ENCODE data around the gene BCO1. TPM values are rescaled to one million over a fixed set of nuclear protein-coding genes. Genes with fewer than 3 reads are reported as not detected.

BCO1 gene
- total and polyA plus RNA-seq, 4 donors = 0.11 to 0.50 (median 0.29) TPM

- Histone ChIP-seq H3K36me3 (ENCODE audit: control insufficient read depth in 4 of 4, insufficient read depth in 3 of 4, low read depth in 1 of 4, low read length in 3 of 4) (no peaks in the 10 kb centered on the region), H3K27ac (ENCODE audit: low read depth in 1 of 2, low read length in 2 of 2) (no peak overlapping the region), H3K9me3 (ENCODE audit: control insufficient read depth in 4 of 4, low read length in 3 of 4) (no peaks in the 10 kb centered on the region), H3K4me3 (ENCODE audit: low read depth in 1 of 3, low read length in 3 of 3) (no peak overlapping the region), H3K27me3 (ENCODE audit: control insufficient read depth in 4 of 4, insufficient read depth in 4 of 4, low read length in 3 of 4) (no peaks in the 10 kb centered on the region), H3K9ac (ENCODE audit: low read depth in 1 of 2, low read length in 2 of 2) (no peak overlapping the region), H3K4me1 (ENCODE audit: control insufficient read depth in 4 of 4, insufficient read depth in 4 of 4, low read length in 3 of 4) (no peaks in the 10 kb centered on the region)
- TF ChIP-seq TAF1 (conservative IDR thresholded peaks at IDR 0.05) (no peak), YY1 (IDR thresholded peaks at IDR 0.05) (no peak), MAX (IDR thresholded peaks at IDR 0.05) (no peak), JUND (IDR thresholded peaks at IDR 0.05) (no peak), HNF4G (IDR thresholded peaks at IDR 0.05) (no peak), ZBTB33 (IDR thresholded peaks at IDR 0.05) (no peak), HNF4A (conservative IDR thresholded peaks at IDR 0.05) (no peak), ATF3 (IDR thresholded peaks at IDR 0.05) (no peak), RXRA (IDR thresholded peaks at IDR 0.05) (no peak), RAD21 (IDR thresholded peaks at IDR 0.05) (no peak), CTCF (IDR thresholded peaks at IDR 0.05; ENCODE audit: low read depth, low read length, missing input control) (no peak), FOXA1 (IDR thresholded peaks at IDR 0.05) (no peak), SP1 (IDR thresholded peaks at IDR 0.05) (no peak), REST (IDR thresholded peaks at IDR 0.05) (no peak), FOXA2 (IDR thresholded peaks at IDR 0.05) (no peak), NR2F2 (IDR thresholded peaks at IDR 0.05) (no peak)
- no peak for DNase-seq (ENCODE audit: low spot score)
- 95% methylated on average over 5 of the region's 5 CpGs for WGBS
Measured at GRCh38 chr16:81254922-81255526, 16.5 kb downstream of the BCO1 start.

- Histone ChIP-seq H3K9me3 (ENCODE audit: control insufficient read depth in 4 of 4, low read length in 3 of 4) (no peaks in the 10 kb centered on the region), H3K36me3 (ENCODE audit: control insufficient read depth in 4 of 4, insufficient read depth in 3 of 4, low read depth in 1 of 4, low read length in 3 of 4) (no peaks in the 10 kb centered on the region), H3K4me3 (ENCODE audit: low read depth in 1 of 3, low read length in 3 of 3) (no peak overlapping the region), H3K27ac (ENCODE audit: low read depth in 1 of 2, low read length in 2 of 2) (no peak overlapping the region), H3K27me3 (ENCODE audit: control insufficient read depth in 4 of 4, insufficient read depth in 4 of 4, low read length in 3 of 4) (no peaks in the 10 kb centered on the region), H3K9ac (ENCODE audit: low read depth in 1 of 2, low read length in 2 of 2) (no peak overlapping the region), H3K4me1 (ENCODE audit: control insufficient read depth in 4 of 4, insufficient read depth in 4 of 4, low read length in 3 of 4) (peaks cover 0 to 2% (median 0%) of the 10 kb centered on the region in 4 donors)
- TF ChIP-seq GABPA (IDR thresholded peaks at IDR 0.05 in 1 of 2, conservative IDR thresholded peaks at IDR 0.05 in 1 of 2) (no peak), JUND (IDR thresholded peaks at IDR 0.05) (no peak), ATF3 (IDR thresholded peaks at IDR 0.05) (no peak), RXRA (IDR thresholded peaks at IDR 0.05) (no peak), MAX (IDR thresholded peaks at IDR 0.05) (no peak), FOXA2 (IDR thresholded peaks at IDR 0.05) (no peak), ZBTB33 (IDR thresholded peaks at IDR 0.05) (no peak), YY1 (IDR thresholded peaks at IDR 0.05) (no peak), CTCF (IDR thresholded peaks at IDR 0.05; ENCODE audit: low read depth, low read length, missing input control) (no peak), SP1 (IDR thresholded peaks at IDR 0.05) (no peak), RAD21 (IDR thresholded peaks at IDR 0.05) (no peak)
- 95% methylated on average over 4 of the region's 4 CpGs for WGBS
- no peak for DNase-seq (ENCODE audit: low spot score)
Measured at GRCh38 chr16:81259916-81260315, 21.4 kb downstream of the BCO1 start.

Measured in liver (tissue), 9 donors.